Stimulated activated CD4-positive, alpha-beta T cell treated with anti-CD3 and anti-CD28 coated beads, Interleukin-1b, Interleukin-23, amount 100 ng/mL, for 48 hours (primary cell): ENCODE measurements around the gene CPLANE2.
"Not testable (repeated sequence)": the region's sequence is repeated elsewhere in the genome, so short reads cannot be mapped to it uniquely, and the experiment has no call there.

Source experiments
- DNase-seq: peaks from one replicate; pipeline ENCODE4 v3.0.0-alpha.2; 2020

CPLANE2 gene

DNA sequence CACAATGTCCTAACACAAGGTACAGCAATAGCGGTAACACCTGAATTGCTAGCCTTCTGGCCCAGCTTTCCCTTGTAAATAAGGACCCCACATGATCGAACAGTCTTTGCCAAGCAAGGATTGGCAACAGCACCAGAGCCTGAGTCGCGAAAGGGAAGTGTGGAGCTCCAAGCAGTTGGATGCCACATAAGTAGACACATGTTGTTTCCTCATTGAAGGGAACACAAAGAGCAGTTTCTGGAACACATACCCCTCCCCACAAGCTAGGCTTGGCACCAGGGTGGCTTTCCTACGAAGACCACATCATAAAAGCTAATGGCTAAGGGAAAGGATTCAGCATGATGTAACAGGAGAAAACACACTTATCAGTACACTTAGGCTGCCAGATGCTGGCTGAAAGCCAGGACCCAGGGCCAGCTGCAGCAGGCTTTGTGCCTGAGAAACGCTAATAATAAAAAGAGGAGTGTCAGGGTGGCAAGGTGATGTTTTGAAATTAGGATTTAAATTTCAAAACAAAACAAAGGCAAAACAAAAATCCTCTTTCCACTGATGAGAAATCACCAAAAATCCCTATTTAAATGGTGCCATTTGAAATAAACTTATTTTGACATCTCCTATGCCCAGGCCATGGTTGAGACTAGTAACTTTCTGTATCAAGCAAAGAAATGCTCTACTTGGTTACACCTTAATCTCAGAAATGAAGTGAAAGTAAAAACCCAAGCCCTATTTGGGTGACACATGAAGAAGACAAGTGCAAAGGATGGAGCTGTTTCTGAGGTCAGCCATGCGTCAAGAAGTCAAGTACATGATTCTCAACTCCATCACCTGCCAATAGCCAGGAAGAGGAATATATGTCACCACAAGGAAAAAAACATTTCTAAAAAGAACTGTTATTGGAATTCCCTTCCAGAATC lies 11.9 kb upstream of the CPLANE2 start:
- DNase-seq, result no peak

GRCh38 chr1:16248007-16248436 lies 11.0 kb upstream of the CPLANE2 start:
- DNase-seq, result no peak

- DNase-seq, result no peak
Measured at GRCh38 chr1:16247441-16247840, 10.5 kb upstream of the CPLANE2 start.

- no peak for DNase-seq
Measured at GRCh38 chr1:16246961-16247360, 10.0 kb upstream of the CPLANE2 start.

- not testable (repeated sequence) for DNase-seq
Measured at GRCh38 chr1:16246239-16246638, 9.3 kb upstream of the CPLANE2 start.

DNA sequence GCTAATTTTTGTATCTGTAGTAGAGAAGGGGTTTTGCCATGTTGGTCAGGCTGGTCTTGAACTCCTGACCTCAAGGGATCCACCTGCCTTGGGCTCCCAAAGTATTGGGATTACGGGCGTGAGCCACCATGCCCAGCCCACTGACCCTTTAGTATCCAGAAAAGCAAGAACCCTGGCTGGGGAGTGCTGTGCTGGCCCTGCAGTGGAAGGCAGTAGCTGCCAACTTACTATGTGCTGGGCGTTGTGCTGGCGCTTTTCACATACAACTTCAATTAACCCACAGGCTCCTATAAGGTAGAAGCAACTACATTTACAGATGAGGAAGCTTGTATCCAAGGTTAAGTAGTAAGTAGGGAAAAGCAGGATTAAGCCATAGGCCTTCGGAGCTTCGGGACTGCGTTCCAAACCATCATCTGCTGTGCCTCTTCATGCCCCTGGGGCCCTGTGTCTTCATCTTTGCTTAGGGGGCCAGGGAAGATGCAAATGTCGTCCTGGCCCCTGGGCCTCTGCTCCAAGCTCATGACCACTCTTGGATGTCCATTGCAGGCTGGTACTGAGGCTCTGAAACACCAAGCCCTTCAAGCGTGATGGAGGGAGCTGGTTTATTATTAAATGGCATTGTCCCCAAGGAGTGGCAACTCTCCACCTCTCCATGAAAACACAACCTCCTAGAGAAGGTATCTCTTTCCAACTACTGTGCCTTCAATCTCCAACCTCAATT lies 8.7 kb upstream of the CPLANE2 start:
- DNase-seq, result no peak

DNA sequence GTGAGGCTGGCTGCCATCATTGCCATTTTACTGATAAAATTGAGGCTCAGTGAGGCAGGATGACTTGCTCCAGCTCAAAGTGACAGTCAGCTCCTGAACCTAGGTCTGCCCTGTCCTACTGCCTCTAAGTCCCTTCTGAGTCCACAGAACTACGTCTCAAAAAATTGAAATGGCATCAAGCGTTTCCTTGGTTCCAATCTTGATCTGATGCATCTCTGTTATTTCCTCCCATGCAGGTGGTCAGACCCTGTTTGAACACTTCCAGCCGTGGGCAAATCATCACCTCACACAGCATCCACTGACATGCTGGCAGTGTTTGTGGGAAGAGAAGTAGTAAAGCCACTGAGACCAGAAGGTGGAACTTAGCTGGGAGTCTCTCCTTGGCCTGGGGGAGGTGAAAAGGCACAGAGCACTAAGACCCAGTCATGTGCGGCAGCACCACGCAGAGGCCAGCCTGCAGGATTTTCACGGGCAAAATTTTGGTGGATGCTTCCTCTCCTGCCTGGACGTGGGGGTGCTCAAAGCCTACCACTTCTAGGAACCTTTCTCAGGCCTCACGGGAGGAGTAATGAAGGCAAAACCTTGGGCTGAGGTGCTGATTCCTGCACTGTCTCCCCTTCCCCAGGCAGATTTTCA lies 7.8 kb upstream of the CPLANE2 start:
- DNase-seq, result no peak

- DNase-seq, result peak; percentile 70
Measured at GRCh38 chr1:16243936-16244649, 7.1 kb upstream of the CPLANE2 start.

DNA sequence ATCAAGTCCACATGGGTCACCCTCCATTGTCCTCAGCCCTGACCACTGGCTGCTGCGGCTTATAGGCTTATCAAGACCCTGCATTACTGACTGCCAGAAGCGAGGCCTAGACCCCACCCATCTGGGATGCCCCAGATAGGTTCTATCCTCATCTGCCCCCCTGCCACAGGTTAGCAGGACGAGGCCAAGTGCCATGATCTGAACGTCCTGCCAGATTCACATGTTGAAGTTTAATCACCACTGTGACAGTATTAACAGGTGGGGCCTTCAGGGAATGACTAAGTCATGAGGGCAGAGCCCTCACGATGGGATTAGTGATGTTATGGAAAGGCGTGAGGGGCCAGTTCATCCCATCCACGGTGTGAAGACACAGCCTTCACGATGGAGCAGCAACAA lies 6.2 kb upstream of the CPLANE2 start:
- DNase-seq, result no peak

DNA sequence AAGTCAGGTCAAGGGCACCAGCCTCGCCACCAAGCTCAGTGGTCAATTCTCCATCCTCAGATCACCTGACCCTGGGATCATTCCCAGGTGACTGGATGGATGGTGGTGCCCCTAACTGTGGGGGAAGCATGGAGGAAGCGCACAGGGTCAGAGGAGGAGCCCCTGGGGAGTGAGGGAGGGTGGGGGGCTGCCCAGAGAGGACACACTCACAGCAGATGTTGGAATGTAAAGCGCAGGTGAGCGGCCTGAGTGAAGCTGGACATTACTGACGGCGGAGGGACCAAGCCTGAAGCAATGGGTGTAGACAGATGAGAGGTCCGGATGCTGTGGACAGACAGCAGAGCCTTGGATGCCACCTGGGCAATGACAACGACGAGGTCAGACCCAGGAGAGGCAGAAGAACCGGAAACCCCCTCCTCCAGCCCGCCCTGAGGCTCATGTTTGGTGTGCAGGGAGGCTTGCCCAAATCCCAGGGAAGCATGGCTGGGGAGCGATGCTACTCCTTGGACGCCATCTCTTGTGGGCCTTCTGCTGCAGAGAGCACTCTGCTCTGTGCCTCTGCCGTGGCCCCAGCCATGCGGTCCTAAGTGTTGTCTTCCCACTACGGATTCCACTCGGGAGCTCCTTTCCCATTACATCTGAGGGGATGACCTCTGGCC lies 5.7 kb upstream of the CPLANE2 start:
- DNase-seq, result no peak

- DNase-seq, result no peak
Measured at GRCh38 chr1:16241221-16241708, 4.3 kb upstream of the CPLANE2 start.

GRCh38 chr1:16239972-16240491 lies 3.0 kb upstream of the CPLANE2 start:
- DNase-seq, result no peak

- DNase-seq, result no peak
Measured at GRCh38 chr1:16237343-16237830, 404 bp upstream of the CPLANE2 start.

DNA sequence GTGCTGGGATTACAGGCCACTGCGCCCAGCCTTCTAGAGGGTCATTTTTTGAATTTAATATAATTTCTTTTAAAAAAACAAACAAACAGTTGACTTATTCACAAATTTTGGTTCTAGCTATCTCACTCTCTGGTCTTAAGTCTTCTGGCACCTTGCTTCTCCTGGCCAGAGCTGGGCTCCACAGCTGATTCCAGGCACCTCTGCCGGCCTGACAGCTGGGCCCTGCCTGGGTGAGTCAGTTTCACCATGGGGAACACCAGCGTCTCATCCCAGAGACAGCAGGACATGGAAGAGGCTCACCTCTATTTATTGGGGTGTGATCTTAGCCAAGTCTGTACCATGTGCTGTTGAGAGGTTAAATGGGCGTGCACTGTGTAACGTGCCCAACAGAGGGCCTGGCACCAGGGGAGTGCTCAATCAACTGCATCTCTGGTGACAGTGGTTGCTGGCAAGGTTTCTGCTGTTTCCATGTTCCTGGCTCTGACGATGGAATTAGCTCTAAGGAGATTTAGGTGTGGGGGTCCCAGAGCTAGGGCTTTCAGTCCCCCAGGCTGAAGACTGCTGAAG lies 956 bp downstream of the CPLANE2 start:
- DNase-seq, result peak; percentile 54

GRCh38 chr1:16235347-16235746 lies 1.6 kb downstream of the CPLANE2 start:
- no peak for DNase-seq

- no peak for DNase-seq
Measured at GRCh38 chr1:16233431-16233830, 3.6 kb downstream of the CPLANE2 start.

- no peak for DNase-seq
Measured at GRCh38 chr1:16232316-16232710, 4.7 kb downstream of the CPLANE2 start.

DNA sequence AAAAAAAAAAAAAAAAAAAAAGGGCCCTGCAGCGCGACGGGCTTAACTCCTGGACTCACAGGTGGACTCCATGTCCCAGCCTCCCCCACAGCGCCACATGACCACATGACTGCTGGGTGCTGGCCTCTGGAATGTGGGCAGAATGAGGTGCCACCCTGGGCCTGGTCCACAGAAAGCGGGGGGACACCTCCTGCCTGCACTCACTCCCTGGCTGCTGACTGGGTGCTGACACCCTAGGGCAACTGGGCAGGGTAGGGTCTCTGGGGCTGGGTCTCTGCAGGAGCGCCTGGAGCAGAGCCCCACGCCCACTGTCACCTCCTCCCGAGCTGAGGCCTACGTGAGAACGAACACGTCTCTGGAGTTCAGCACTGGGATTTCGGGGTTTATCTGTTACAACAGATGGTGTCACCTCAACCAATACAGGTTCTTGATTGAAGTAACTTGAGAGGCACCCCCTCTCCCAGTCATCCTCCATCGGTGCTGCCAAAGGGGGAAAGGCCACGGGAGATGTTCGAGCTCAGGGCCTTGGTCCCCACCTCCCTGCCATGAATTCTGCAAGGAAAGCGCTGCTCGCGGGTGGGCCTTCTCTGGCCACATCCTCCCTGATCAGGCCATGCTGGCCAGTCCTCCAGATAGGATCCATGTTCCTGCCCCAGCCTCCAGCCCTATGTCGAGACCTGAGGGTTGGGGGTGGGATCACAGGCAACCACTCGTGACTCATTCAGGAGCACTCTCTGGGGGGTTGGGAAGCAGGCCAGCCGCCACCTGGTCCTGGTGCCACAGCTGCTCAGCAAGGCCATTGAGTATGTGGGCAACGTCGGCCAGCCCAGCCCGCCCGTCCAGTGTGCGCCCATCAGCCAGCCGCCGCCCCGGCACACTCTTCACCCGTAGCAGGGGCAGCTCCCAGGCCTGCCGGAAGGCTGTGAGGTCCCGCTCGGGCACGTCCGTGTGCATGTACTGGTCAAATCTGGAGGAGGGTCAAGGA lies 5.4 kb downstream of the CPLANE2 start:
- DNase-seq, result no peak

DNA sequence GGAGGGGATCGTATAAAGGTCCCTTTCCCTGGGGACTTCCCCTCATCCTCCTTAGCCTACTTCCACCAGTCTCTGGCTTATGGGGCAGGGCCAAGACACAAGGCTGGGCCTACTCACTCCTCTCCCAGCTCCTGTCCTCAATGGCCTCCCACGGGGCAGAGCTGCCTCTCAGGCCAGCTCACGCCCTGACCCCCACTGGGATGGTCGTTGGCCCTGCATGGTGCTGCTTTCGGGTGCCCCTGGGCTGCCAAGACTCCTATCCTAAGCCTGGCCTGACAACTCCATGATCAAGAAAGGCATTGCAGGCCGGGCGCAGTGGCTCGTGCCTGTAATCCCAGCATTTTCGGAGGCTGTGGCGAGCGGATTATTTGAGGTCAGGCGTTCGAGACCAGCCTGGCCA lies 6.2 kb downstream of the CPLANE2 start:
- no peak for DNase-seq
